ENCODE results near the gene DSCAM. TPM values are rescaled to one million over a fixed set of nuclear protein-coding genes. Genes with fewer than 3 reads are reported as not detected.

Gene DSCAM
- total and polyA plus RNA-seq, 2 donors (not counting 1 experiment from before 2014, with no cell fraction given), result not detected

DNA sequence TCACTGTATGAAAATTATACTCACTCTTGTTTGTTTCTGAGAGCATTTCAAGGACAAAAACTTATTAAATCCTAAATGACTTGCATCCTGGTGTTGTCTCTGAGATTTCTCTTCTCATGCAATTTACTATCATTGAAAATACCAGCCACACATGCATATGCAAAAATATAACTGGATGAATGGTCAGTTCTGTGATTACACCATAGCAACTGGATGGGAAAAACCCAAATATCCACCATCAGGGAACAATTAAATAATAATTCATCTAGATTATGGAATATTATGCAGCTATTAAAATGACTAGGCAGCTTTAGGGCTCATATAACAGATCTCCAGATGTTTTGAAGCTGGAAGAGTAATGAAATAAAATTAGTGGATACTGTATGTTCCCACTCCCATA lies 11.6 kb upstream of the DSCAM start:
- Histone ChIP-seq H4K20me1 (ENCODE audit: control insufficient read depth, insufficient read depth, low read length, poor library complexity, severe bottlenecking) (no peaks in the 10 kb centered on the region), H3K79me2 (ENCODE audit: control insufficient read depth, insufficient read depth, low read length) (no peaks in the 10 kb centered on the region), H3K27me3 (replicated peaks in 1 of 4; ENCODE audit: control extremely low read depth in 1 of 4, control insufficient read depth in 3 of 4, insufficient read depth in 4 of 4, low read length in 3 of 4) (no peaks in the 10 kb centered on the region), H3K9ac (ENCODE audit: low read length) (no peak overlapping the region), H3K9me3 (ENCODE audit: control extremely low read depth in 1 of 3, control insufficient read depth in 2 of 3, insufficient read depth in 1 of 3, low read length in 2 of 3) (peaks cover 0 to 11% (median 0%) of the 10 kb centered on the region in 3 donors), H3K27ac (ENCODE audit: low read length in 2 of 2) (no peak overlapping the region), H2AFZ (ENCODE audit: insufficient read depth, low read depth, low read length, poor library complexity, severe bottlenecking) (no peak overlapping the region), H3K4me1 (ENCODE audit: control insufficient read depth in 2 of 2, insufficient read depth in 2 of 2, low read length in 2 of 2) (no peaks in the 10 kb centered on the region), H3K36me3 (replicated peaks in 1 of 2; ENCODE audit: control extremely low read depth in 1 of 2, control insufficient read depth in 1 of 2, extremely low read depth in 1 of 2, insufficient read depth in 2 of 2, low read length in 1 of 2) (no peaks in the 10 kb centered on the region), H3K4me2 (replicated peaks; ENCODE audit: low read depth, low read length, poor library complexity, severe bottlenecking) (no peak overlapping the region), H3K4me3 (ENCODE audit: control extremely low read depth in 1 of 5, extremely low read depth in 1 of 5, insufficient read depth in 1 of 5, low read depth in 2 of 5, low read length in 4 of 5) (no peak overlapping the region)
- CTCF ChIA-PET, result no interaction called here
- no peak overlapping the region for H3K4me3 Mint-ChIP-seq
- no peaks in the 10 kb centered on the region for H3K27me3 Mint-ChIP-seq
- ATAC-seq (ENCODE audit: low read depth) (no peak), DNase-seq (no peak)
- no peak overlapping the region for H3K27ac Mint-ChIP-seq
- H3K9me3 Mint-ChIP-seq (ENCODE audit: insufficient read depth), result peaks cover 3% of the 10 kb centered on the region
- no peaks in the 10 kb centered on the region for H3K4me1 Mint-ChIP-seq
- TF ChIP-seq EZH2 (IDR thresholded peaks at IDR 0.05; ENCODE audit: borderline replicate concordance, insufficient read depth, low read depth, low read length, poor library complexity, severe bottlenecking), result no peak
- TF ChIP-seq, protein P1, sequence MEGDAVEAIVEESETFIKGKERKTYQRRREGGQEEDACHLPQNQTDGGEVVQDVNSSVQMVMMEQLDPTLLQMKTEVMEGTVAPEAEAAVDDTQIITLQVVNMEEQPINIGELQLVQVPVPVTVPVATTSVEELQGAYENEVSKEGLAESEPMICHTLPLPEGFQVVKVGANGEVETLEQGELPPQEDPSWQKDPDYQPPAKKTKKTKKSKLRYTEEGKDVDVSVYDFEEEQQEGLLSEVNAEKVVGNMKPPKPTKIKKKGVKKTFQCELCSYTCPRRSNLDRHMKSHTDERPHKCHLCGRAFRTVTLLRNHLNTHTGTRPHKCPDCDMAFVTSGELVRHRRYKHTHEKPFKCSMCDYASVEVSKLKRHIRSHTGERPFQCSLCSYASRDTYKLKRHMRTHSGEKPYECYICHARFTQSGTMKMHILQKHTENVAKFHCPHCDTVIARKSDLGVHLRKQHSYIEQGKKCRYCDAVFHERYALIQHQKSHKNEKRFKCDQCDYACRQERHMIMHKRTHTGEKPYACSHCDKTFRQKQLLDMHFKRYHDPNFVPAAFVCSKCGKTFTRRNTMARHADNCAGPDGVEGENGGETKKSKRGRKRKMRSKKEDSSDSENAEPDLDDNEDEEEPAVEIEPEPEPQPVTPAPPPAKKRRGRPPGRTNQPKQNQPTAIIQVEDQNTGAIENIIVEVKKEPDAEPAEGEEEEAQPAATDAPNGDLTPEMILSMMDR (IDR thresholded peaks at IDR 0.05), result no peak
- intact Hi-C loops (cut with micrococcal nuclease), result no loop called here
- POLR2A ChIA-PET, result no interaction called here

DNA sequence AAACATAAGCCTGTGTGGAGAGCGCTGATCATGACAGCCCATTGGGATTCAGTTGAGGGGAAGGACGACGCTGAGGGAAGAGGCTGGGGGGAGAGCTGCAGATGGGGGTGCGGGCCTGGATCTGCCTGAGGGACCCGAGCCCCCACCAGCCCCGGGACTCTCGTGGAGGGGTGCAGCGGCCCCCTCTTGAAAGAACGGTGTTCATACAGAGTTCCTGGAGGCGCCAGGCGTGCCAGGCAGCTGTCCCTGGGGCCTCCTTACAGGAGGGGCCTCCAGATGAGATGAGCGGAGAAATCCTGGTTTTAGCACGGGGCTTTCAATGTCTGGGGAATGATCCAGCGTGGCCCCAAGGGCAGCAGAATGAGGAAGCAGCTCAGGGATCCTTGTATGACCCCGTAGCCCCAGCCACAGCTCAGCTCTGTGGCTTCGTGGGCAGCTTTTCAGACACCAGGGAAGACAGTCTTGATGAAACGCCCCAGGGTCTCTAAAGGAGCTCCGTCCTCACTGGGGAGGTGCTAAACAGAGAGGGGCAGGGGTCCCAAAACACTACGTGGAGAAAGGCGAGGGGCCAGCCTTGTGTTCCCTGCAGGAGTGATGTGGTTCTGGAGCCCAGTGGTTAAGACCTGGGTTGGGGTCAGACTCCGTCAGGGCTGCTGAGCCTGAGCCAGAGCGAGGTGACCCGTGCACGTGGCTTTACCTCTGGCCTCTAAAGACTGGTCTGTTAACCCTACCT lies 7.2 kb upstream of the DSCAM start:
- intact Hi-C loops (cut with micrococcal nuclease), result no loop called here
- Histone ChIP-seq H4K20me1 (ENCODE audit: control insufficient read depth, insufficient read depth, low read length, poor library complexity, severe bottlenecking) (no peaks in the 10 kb centered on the region), H3K27me3 (replicated peaks in 1 of 4; ENCODE audit: control extremely low read depth in 1 of 4, control insufficient read depth in 3 of 4, insufficient read depth in 4 of 4, low read length in 3 of 4) (no peaks in the 10 kb centered on the region), H3K36me3 (replicated peaks in 1 of 2; ENCODE audit: control extremely low read depth in 1 of 2, control insufficient read depth in 1 of 2, extremely low read depth in 1 of 2, insufficient read depth in 2 of 2, low read length in 1 of 2) (no peaks in the 10 kb centered on the region), H2AFZ (ENCODE audit: insufficient read depth, low read depth, low read length, poor library complexity, severe bottlenecking) (no peak overlapping the region), H3K4me3 (ENCODE audit: control extremely low read depth in 1 of 5, extremely low read depth in 1 of 5, insufficient read depth in 1 of 5, low read depth in 2 of 5, low read length in 4 of 5) (no peak overlapping the region), H3K27ac (ENCODE audit: low read length in 2 of 2) (no peak overlapping the region), H3K4me2 (replicated peaks; ENCODE audit: low read depth, low read length, poor library complexity, severe bottlenecking) (no peak overlapping the region), H3K4me1 (ENCODE audit: control insufficient read depth in 2 of 2, insufficient read depth in 2 of 2, low read length in 2 of 2) (no peaks in the 10 kb centered on the region), H3K79me2 (ENCODE audit: control insufficient read depth, insufficient read depth, low read length) (no peaks in the 10 kb centered on the region), H3K9ac (ENCODE audit: low read length) (no peak overlapping the region), H3K9me3 (ENCODE audit: control extremely low read depth in 1 of 3, control insufficient read depth in 2 of 3, insufficient read depth in 1 of 3, low read length in 2 of 3) (peaks cover 0 to 11% (median 0%) of the 10 kb centered on the region in 3 donors)
- ATAC-seq (ENCODE audit: low read depth) (no peak), DNase-seq (no peak)
- H3K27me3 Mint-ChIP-seq, result no peaks in the 10 kb centered on the region
- ChIA-PET POLR2A (no interaction called here), CTCF (no interaction called here)
- H3K9me3 Mint-ChIP-seq (ENCODE audit: insufficient read depth), result peaks cover 3% of the 10 kb centered on the region
- no peak overlapping the region for H3K27ac Mint-ChIP-seq
- 73% methylated on average over 20 of the region's 24 CpGs for WGBS (ENCODE audit: insufficient coverage)
- no peaks in the 10 kb centered on the region for H3K4me1 Mint-ChIP-seq
- TF ChIP-seq, protein P1 (IDR thresholded peaks at IDR 0.05), result no peak
- no peak for TF ChIP-seq EZH2 (IDR thresholded peaks at IDR 0.05; ENCODE audit: borderline replicate concordance, insufficient read depth, low read depth, low read length, poor library complexity, severe bottlenecking)
- H3K4me3 Mint-ChIP-seq, result no peak overlapping the region
